Esophagus muscularis mucosa (tissue), 3 donors: ENCODE data around the gene ATXN1L.

Source experiments
- CTCF ChIP-seq, 3 experiments: fragments of 200-600 bp in 2 of 3; fragments of 450-650 bp in 1 of 3; sonication (generic) in 2 of 3; IDR thresholded peaks; one replicate each; pipeline ENCODE4 v1.5.1; 2017 to 2019; ENCODE audit warnings: antibody characterized with exemption in 3 of 3, mild to moderate bottlenecking in 2 of 3, moderate library complexity in 1 of 3
- EP300 ChIP-seq: sonication (generic); formaldehyde crosslinking; IDR thresholded peaks from one replicate; pipeline ENCODE4 v1.6.1; 2017; ENCODE audit warnings: antibody characterized with exemption

DNA sequence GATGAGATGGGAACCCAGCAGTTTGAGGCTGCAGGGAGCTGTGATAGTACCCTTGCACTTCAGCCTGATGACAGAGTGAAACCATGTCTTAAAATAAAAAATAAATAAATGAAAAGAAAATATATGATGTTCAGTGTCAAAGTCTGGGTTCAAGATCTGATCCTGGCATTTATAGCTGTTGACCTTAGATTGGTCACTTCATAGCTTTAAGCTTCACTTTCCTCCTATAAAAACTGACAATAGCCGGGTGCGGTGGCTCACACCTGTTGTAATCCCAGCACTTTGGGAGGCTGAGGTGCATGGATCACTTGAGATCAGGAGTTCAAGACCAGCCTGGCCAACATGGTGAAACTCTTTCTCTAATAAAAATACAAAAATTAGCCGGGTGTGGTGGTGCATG, 43.4 kb downstream of the ATXN1L start:
- TF ChIP-seq EP300, result no peak
- no peak for TF ChIP-seq CTCF (IDR thresholded peaks at IDR 0.05)
